GM18502 (cell line): Measurements from ENCODE around the gene UNC13D.
"Not testable (repeated sequence)": the region's sequence is repeated elsewhere in the genome, so short reads cannot be mapped to it uniquely, and the experiment has no call there.

Experiments used
- ATAC-seq: cut with Tn5 transposase; IDR thresholded peaks from one replicate; pipeline ENCODE4 v1.9.1; 2021; ENCODE audit warnings: mild to moderate bottlenecking; ENCODE audit not compliant: unreplicated experiment, poor library complexity

The UNC13D gene

DNA sequence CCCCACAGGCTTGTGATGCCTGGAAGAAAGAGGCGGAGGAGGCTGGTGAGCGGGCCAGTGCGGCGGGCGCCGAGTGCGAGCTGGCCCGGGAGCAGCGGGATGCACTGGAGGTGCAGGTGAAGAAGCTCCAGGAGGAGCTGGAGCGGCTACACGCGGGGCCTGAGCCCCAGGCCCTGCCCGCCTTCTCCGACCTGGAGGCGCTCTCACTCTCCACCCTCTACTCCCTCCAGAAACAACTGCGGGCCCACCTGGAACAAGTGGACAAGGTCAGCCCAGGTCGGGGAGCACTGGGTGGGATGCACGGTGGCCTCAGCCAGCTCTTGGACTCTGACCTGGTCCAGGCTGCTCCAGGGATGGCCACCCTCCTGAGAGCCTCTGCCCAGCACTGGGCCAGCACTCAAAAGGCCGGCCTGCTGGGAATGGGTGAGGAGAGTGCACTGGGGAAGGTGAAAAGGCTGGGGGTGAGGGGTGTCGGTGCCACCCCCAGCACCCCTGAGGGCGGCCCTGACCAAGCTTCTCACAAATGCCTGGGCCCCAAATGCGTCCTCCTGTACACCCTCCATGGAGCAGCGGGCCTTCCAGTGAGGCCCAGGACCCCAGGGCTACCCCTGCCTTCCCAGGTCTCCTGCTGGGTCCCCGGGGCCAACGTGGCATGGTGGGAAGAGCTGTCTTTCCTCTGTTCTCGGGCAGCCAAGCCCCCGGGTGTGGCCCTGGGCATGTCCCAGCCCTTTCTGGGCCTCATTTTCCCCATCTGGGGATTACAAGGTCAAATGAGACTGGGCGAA lies 20.8 kb downstream of the UNC13D start:
- no peak for ATAC-seq

DNA sequence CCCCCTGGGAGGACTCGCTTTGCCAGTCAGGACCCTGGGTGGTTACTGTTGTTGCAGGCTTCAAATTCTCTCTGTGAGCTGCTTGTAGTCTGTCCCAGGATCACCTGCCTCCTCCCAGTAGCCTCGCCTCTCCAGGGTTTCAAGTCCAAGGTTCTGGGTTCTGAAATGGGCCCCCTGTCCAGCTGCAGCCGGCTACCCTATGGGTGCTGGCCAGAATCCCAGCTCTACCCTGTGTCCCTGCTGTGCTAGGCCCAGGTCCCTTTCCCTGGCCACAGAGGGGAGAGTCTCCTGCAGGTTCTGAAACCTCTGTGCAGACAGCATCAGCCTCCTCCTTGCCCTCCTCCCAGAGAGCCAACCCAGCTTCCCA lies 21.4 kb downstream of the UNC13D start:
- no peak for ATAC-seq

DNA sequence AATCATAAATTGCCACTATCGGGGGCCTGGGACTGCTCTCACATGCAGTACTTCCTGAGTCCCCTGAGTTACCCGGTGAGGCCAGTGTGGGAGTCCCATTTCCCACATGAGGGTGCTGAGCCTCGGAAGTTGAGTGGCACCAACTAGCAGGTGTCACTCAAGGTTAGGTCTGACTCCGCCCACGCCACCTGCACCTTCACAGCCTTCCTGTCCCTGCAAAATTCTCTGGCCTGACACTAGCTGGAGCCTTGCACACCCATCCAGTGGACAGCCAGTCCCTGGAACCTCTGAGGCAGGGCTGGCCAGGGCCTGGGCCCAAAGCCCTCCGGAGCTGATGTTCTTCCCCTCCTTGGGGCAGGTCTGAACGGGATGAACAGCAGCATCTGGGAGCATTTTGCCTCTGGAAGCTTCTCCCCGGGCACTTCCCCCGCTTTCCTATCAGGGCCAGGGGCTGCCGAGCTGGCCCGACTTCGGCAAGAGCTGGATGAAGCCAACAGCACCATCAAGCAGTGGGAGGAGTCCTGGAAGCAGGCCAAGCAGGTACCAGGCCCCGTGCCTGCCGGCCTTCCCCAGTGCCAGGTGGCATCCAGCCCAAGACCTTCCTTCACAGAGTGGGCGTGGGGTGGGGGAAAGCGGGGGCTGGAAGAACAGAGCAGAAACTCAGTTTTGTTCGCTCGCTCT lies 21.9 kb downstream of the UNC13D start:
- no peak for ATAC-seq

DNA sequence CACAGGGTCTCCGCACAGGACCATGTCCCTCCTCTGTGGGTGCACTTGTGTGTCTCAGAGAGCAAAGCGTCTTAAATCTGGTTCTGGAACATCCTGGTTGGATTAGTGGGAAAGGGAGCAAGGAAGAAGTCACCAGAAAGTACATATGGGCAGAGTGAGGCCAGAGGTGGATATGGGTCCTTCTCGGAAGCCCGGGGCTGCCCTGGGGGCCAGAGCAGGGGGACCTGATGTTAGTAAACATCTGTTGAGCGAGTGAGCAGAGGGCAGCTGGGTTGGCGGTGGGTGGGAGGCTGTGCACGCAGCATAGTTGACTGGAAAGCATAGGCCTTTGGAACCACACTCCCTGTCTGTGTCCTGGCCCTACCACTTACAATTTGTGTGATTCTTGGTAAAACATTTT lies 22.7 kb downstream of the UNC13D start:
- no peak for ATAC-seq

DNA sequence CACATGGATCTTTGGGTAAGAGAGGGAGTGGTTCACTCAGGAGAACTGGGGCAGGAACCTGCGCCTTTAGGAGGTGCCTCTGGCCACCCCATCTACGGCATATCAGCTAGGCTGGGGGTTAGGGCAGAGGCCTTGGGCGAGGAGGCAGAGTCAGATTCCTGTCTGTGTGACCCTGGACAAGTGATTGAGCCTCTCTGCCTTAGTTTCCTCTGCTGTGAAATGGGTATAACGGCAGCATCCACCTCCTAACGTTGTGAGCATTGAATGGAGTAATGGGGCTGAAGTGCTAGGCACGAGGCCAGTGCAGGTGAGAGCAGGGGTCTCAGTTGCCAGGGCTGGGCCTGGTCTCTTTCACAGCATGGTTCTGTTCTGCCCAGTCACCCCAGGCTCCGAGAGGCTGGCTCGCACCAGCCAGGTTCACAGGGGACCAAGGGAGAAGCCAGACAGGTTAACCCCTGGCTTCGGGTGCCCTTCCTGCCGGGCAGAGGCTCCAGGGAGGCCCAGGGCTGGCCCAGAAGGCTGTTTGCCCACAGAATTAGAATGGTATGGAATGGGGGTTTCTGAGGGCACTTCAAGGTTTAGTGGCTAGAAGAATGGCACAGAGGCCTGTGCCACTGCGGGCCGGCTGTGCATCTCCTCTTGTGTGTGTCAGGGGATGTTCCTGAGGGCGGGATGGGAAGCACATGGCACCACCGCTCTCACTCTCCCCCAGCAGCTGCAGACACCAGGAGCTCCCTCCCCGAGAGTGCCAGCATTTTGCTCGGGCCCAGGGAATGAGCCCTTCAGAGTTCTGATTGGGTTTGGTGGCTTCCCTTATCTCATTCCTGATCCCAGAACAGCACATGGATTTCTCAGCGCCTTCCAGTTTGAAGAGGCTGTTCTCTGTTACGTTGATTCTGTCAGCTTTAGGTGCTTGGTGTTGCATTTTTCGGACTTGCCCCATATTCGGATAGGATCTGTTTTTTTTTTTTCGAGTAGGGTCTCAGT lies 23.8 kb downstream of the UNC13D start:
- ATAC-seq = no peak

DNA sequence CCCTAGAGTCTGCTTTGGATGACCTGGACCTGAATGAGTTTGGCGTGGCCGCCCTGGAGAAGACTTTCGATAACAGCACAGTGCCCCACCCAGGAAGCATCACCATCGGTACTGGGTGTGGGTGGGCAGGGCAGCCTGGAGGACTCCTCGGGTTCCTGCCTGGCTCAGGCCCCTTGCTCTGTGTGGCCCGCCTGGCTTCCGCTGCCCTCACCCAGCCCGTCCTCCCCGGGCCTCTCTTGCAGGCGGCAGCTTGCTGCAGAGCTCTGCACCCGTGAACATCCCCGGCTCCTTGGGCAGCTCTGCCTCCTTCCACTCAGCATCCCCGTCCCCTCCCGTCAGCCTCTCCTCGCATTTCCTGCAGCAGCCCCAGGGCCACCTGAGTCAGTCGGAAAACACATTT lies 24.5 kb downstream of the UNC13D start:
- no peak for ATAC-seq

DNA sequence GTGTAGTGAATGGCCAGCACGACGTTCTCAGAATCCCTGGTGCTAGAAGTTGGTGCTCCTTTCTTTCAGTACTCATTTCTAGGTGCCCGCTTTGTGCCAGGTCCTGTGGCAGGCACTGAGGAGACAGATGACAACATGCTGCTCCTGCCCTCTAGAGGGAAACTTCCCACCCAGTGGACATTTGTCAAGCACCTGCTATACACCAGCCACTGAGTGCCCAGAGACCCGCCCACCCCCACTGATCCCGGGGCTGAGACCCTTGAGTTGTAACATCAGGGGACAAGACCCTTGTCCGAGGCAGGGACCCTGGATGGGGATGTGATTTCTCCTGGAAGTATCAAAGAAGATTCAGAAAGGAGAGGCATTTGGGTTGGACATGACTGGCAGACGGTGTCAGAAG lies 25.1 kb downstream of the UNC13D start:
- ATAC-seq = no peak

DNA sequence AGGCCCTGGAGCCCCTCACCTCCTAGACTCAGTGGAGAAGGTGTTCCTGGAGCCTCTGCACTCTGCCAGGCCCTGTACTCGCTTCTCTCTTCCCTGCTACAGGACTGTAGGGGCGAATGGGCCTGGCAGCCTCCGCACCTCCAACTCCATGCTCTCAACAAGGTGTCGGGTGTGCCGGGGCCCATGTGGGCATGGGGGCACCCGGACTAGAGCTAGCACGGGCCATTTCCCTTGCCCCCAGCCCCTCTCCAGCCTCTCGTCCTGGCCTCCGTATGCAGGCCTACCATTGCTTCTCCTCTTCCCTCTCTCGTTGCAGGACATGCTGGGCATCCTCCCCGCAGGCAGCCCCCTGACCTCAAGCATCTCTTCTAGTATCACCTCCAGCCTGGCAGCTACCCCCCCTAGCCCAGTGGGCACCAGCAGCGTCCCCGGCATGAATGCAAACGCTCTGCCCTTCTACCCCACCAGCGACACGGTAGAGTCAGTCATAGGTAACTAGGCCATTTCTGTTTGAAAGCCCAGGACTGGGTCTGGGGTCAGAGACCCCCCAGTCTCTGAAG lies 25.8 kb downstream of the UNC13D start:
- ATAC-seq = no peak

DNA sequence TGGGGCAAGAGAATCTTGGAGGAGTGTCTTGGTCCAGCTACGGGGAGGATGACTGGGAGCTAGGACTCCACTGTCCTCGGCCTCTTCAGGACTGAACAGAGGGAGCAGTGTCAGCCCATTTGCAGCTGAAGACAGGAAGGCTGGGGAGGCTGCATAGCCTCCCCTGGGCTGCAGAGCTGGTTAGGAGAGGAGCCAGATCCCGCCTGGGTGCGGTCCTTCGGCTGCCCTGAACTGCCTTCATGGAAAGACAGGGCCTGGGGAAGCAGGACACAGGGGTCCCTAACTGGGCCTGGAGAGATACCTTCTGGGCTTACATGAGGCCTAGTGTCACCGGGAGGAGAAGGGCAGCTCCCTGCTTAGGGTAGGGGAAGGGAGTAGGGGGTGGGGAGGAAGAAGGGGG lies 26.6 kb downstream of the UNC13D start:
- ATAC-seq = no peak

DNA sequence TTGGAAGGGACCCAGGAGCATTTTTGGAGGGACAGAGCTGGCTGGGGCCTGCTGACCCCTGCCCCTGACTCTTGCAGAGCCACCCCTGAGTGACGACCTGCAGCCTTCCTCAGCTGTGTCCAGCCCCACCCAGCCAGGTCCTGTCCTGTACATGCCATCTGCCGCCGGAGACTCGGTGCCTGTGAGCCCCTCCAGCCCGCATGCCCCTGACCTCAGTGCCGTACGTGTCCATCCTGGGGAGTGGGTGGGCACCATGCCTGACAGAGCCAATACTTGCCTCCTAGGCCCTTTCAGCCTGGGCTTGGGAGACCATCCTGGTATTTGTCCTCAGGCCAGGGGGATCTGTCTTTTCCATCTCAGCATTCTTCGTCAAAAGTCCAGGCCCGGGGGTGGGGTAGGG lies 27.5 kb downstream of the UNC13D start:
- no peak for ATAC-seq

DNA sequence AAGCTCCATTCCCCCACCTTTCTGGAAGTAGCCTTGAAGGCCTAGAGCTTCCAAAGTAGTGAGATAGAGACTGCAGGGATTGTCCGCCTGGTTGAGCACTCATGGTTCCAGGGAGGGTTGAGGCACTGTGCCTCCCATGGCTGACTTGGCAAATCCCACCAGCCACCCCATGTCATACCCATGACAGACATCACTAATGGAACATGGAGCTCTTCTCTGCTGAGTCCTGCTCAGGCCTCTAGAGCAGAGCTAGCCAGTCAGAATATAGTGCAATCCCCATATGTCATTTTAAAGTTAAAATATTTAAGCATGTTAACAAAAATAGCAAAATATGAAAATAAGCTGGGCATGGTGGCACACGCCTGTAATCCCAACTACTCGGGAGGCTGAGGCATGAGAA lies 28.8 kb downstream of the UNC13D start:
- ATAC-seq = no peak

DNA sequence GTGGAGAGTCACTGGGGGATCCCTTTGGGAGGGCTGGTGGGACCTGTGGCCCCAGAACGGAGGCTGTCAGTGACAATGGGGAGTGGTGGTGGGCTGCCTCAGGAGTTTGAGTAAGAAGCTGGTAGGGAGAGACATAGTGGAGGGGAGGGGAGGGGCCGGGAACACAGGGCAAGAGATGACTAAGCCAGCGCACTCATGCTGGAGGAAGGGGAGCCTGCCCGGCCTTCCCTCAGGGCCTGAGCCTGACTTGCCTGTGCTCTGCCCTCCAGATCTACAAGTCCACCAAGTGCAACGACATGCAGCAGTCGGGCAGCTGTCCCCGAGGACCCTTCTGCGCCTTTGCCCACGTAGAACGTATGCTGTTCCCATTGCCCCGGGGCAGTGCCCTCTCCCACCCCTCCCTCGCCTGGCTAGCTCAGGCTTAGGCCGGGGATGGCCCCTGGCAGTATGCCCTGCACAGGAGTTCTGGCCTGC lies 29.3 kb downstream of the UNC13D start:
- no peak for ATAC-seq

DNA sequence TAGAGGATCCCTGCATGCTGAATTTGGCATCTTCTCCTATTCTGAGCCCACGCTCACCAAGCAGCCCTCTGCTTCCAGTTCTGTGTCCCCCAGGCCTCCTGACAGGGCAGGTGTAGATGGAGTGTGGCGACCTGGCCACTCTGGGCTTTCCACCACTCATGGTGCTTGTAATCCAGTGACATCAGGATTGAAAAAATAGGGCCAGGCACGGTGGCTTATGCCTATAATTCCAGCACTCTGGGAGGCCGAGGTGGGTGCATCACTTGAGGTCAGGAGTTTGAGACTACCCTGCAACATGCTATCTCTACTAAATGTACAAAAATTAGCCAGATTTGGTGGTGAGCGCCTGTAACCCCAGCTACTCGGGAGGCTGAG lies 30.2 kb downstream of the UNC13D start:
- ATAC-seq = no peak

DNA sequence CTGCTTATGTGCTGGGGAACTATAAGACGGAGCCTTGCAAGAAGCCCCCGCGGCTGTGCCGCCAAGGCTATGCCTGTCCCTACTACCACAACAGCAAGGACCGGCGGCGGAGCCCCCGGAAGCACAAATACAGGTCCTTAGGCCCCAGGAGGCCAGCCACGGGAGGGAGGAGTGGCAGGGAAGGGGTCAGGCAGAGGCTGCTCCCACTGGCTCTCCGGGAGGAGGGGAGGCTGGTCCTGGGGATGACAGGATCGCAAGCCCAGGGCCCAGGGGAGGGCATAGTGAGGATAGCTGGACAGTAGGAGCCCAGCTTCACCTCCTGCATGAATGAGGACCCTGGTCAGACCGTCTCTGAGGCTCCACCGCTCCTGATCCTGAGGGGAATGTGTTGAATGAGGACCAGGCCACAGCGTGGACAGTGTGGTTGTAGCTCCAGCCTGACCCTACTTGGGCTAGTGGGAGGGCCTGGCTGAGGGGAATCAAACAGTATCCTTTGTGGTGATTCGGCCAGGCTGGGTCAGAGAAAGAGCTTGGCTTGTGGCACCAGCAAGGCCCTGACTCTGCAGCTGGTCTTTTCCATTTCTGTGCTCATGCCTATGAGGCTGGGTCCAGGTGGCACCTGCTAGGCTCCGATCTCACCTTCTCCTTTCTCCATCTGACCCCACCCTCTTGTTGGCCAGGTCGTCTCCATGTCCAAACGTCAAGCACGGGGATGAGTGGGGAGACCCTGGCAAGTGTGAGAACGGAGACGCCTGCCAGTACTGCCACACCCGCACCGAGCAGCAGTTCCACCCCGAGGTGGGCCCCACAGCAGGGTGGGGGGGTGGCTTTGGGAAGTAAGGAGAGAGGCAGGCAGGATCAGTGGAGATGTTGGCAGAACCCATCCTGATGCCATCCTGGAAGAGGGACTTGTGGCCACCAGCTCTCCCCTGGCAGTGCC lies 30.9 kb downstream of the UNC13D start:
- no peak for ATAC-seq

DNA sequence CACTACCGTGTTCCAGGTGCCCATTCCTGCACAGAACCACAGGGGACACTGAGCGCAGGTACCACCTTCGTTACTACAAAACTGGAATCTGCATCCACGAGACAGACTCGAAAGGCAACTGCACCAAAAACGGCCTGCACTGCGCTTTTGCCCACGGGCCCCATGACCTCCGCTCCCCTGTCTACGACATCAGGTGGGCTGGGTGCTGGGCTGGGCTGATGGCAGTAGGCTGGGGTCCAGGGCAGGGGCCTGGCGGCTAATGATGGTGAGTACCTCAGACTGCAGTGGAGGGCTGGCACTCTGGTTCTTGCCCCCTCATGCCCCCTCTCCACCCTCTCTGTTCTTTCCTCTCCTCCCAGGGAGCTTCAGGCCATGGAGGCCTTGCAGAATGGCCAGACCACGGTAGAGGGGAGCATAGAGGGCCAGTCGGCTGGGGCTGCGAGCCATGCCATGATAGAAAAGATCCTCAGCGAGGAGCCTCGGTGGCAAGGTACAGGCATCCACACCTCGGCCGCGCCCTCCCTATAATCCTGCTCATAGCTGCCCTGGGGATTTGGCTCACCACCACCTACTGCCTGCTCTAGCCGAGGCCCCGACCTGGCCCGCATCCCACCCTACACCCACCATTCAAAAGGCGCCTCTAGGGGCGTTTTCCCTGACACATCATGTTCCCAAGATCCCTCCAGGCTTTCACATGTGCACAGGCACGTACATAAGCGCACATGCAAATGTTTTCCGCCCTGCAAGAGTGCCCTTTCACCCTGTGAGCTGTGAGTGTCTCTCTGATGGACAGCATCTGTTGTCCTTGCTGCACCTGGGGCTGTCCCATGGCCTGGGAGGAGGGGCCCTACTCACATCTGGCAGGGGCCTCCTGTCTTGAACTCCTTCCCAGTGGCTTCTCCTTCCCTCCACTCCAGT lies 31.8 kb downstream of the UNC13D start:
- ATAC-seq = no peak

DNA sequence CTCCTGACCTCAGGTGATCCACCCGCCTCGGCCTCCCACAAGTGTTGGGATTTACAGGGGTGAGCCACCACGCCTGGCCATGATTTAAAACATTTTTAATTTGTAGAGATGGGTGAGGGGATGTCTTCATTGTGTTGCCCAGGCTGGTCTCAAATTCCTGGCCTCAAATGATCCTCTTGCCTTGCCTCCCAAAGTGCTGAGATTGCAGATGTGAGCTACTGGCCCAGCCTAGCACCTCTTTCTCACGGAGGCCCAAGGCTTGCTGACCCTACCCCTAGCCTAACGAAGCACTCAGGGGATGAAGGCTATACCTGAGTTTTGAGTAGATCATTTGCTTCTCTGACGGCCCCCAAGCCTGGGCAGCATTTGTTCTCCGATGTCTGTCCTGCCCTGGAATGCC lies 33.0 kb downstream of the UNC13D start:
- no peak for ATAC-seq

DNA sequence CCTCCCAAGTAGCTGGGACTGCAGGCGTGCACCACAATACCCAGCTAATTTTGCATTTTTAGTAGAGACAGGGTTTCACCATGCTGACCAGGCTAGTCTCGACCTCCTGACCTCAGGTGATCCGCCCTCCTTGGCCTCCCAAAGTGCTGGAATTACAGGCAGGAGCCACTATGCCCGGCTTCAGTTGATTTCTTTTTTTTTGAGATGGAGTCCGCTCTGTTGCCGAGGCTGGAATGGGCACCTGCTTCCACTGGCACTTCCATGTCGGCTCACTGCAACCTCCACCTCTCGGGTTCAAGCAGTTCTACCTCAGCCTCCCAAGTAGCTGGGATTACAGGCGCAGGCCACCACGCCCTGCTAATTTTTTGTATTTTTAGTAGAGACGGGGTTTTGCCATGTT lies 33.4 kb downstream of the UNC13D start:
- not testable (repeated sequence) for ATAC-seq

DNA sequence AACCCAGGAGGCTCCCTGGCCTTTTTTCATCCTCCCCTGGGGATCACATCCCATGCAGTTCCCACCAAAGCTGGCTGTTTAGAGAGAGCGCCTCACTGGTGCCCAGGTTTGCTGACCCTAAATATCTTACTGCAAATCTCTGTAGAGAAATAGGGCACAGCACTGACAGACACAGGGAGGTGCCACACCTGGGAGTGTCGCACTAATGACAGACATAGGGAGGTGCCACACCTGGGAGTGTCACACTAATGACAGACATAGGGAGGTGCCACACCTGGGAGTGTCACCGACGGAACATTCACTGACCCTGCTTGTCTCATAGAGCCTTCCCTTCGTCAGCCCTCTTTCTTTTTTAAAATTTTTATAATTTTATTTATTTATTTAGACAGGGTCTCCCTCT lies 34.0 kb downstream of the UNC13D start:
- ATAC-seq = no peak
